Adrenal gland (tissue), 5 donors: ENCODE measurements around the gene PCED1B.

Experiments used
- CTCF ChIP-seq, 6 experiments: fragments of 450-650 bp in 4 of 6; fragments of 200-600 bp in 2 of 6; sonication (generic) in 1 of 6; IDR thresholded peaks; 1 replicate in 5 of 6; 2 replicates in 1 of 6; pipeline versions ENCODE4 v1.5.1 to v1.8.0; 2016 to 2021; ENCODE audit warnings: antibody characterized with exemption in 6 of 6, mild to moderate bottlenecking in 2 of 6, moderate library complexity in 1 of 6
- POLR2A ChIP-seq, 2 donors: fragments of 450-650 bp; IDR thresholded peaks; one replicate each; pipeline ENCODE4 v1.6.1; 2017; ENCODE audit warnings: antibody characterized with exemption in 2 of 2, mild to moderate bottlenecking in 2 of 2, moderate library complexity in 1 of 2
- donor health status: DM: no; HTN: no; CAD: no.

DNA sequence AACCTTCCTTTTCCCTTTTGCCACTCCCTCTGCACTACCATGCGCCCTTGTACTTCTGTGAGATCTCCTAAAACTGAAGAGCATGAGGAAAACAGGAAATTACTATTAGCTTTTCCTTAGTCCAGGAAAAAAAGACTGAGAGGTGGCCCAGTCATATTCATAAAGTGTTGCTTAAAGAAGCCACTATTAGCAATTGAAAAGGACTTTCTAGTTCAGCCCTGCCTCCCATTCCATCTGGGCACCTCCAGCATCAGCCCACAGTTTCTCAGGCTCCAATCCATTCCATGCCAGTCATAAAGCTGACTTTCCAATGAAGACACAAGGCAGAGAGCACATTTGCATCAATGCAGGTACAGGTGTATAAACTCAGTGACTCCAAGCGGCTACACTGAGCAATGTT, 20.2 kb downstream of the PCED1B start:
- TF ChIP-seq CTCF (IDR thresholded peaks at IDR 0.05) (no peak), POLR2A (IDR thresholded peaks at IDR 0.05) (no peak)
